H7 (cell line): Measurements from ENCODE around the gene SLC2A8. TPM values are rescaled to one million over a fixed set of nuclear protein-coding genes. Genes with fewer than 3 reads are reported as not detected.

Source experiments
- DNase-seq: peaks from one replicate; pipeline ENCODE4 v3.0.0; 2012
- H3K27me3 ChIP-seq: 2 replicates; pipeline ENCODE4 v1.6.0; 2011; ENCODE audit warnings: mild to moderate bottlenecking, low read length; ENCODE audit not compliant: control insufficient read depth, insufficient read depth
- H3K36me3 ChIP-seq: replicated peaks from 2 replicates; pipeline ENCODE4 v1.5.1; 2011; ENCODE audit warnings: low read length; ENCODE audit not compliant: control insufficient read depth, insufficient read depth
- H3K4me3 ChIP-seq: 2 replicates; pipeline ENCODE4 v1.5.1; 2011; ENCODE audit warnings: low read depth, mild to moderate bottlenecking, control low read depth, low read length, moderate library complexity; ENCODE audit not compliant: insufficient read depth
- total RNA-seq: library from RNA; depleted of rRNA; stranded (reverse); fragments of >200 nt; shearing (Covaris generic); gene quantifications from 2 replicates; pipeline ENCODE4 v1.2.3, GENCODE V29; 2014

SLC2A8 gene
- total RNA-seq, 1 experiment from 2014 or later = 23.3 TPM

DNA sequence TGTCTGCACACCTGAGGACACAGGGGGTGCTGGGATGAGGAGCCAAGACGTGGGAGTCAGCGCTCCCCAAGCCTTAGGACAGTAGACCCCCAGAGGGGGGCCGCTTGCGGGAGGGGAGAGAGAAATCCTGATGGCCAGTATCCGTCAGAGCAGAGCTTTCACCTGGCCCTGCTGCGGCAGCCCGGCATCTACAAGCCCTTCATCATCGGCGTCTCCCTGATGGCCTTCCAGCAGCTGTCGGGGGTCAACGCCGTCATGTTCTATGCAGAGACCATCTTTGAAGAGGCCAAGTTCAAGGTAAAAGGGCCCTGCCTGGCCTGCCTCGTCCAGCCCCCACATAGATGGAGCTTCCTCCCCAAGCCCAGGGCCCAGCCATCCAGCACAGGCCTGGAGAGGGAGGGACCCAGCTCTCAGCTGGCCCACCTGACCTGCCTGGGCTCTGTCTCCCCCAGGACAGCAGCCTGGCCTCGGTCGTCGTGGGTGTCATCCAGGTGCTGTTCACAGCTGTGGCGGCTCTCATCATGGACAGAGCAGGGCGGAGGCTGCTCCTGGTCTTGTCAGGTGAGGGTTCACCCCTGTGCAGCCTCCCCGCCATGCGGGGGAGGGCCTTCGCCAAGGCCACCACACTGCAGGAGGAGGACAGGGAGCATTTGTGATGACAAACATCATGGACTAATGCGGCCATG is 6.7 kb downstream of the SLC2A8 start:
- DNase-seq = no peak
- H3K4me3 ChIP-seq = no peak overlapping the region
- H3K27me3 ChIP-seq = no peaks in the 10 kb centered on the region
- peaks cover 6% of the 10 kb centered on the region for H3K36me3 ChIP-seq

DNA sequence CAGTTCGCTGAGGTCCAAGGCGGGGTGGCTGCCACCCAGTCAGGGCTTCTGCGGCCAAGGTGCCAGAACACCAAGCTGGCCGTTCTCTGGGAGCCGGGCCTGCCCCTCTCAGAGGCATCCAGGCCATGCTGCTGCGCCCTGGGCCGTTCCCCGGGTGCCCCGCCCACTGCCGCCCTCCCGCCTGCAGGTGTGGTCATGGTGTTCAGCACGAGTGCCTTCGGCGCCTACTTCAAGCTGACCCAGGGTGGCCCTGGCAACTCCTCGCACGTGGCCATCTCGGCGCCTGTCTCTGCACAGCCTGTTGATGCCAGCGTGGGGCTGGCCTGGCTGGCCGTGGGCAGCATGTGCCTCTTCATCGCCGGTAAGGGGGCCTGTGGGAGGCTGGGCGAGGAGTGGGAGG is 7.7 kb downstream of the SLC2A8 start:
- no peak for DNase-seq
- Histone ChIP-seq H3K4me3 (no peak overlapping the region), H3K27me3 (no peaks in the 10 kb centered on the region), H3K36me3 (peaks cover 6% of the 10 kb centered on the region)

DNA sequence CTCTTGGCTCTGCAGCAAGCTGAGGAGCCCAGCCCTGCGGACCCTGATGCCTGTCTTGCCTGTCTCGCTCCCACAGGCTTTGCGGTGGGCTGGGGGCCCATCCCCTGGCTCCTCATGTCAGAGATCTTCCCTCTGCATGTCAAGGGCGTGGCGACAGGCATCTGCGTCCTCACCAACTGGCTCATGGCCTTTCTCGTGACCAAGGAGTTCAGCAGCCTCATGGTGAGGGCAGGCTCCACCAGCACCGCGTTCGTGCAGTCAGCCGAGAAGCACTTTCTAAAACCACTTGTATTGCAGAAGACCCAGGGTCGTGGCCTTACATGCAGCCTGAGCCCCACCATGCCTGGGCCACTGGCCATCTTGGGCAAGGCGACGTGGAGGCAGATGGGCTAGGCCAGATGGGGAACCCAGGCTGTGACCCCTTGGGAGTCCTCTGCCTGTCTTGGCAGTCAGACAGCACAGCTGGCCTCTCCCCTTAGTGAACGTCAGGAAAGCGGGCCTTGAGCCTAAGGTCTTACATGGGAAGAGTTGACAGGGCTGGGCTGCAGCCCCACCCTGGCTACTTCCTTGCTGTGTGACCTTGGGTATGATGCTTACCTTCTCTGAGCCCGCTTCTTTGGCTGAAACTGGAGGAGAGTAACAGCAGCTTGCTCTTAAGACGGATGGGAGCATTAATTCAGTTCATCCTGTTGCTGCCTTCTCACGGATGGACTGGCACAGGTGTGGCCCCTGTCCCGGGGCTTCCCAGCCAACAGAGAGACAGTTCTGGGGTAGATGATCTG is 8.6 kb downstream of the SLC2A8 start:
- no peak for DNase-seq
- Histone ChIP-seq H3K4me3 (no peak overlapping the region), H3K36me3 (peaks cover 3% of the 10 kb centered on the region), H3K27me3 (no peaks in the 10 kb centered on the region)

DNA sequence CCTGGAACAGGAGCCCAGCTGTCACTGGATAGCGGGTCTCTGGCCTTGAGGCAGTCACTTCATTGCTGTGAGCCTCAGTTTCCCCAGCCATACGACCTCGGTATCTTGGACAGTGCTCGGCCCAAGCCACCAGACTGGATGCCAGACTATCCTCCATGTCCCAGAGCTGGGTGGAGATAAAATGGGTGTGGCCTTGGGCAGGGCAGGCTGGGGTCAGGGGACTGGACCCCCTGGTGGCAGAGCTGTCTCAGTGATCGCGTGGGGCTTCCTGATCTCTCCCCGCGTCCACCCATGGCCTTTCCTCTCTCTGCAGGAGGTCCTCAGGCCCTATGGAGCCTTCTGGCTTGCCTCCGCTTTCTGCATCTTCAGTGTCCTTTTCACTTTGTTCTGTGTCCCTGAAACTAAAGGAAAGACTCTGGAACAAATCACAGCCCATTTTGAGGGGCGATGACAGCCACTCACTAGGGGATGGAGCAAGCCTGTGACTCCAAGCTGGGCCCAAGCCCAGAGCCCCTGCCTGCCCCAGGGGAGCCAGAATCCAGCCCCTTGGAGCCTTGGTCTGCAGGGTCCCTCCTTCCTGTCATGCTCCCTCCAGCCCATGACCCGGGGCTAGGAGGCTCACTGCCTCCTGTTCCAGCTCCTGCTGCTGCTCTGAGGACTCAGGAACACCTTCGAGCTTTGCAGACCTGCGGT is 10.0 kb downstream of the SLC2A8 start:
- Histone ChIP-seq H3K27me3 (no peaks in the 10 kb centered on the region), H3K4me3 (no peak overlapping the region), H3K36me3 (peaks cover 3% of the 10 kb centered on the region)
- DNase-seq = no peak

DNA sequence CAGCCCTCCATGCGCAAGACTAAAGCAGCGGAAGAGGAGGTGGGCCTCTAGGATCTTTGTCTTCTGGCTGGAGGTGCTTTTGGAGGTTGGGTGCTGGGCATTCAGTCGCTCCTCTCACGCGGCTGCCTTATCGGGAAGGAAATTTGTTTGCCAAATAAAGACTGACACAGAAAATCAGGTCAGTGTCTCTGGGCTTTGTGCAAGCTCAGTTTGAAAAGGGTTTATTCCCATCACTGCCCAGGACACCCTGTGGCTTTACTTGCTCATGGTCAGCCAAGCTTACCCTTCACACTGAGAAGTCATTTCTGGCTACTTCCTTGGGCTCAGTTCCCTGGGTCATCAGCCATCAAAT is 10.5 kb downstream of the SLC2A8 start:
- H3K27me3 ChIP-seq = no peaks in the 10 kb centered on the region
- H3K4me3 ChIP-seq = no peak overlapping the region
- DNase-seq = no peak
- peaks cover 3% of the 10 kb centered on the region for H3K36me3 ChIP-seq

DNA sequence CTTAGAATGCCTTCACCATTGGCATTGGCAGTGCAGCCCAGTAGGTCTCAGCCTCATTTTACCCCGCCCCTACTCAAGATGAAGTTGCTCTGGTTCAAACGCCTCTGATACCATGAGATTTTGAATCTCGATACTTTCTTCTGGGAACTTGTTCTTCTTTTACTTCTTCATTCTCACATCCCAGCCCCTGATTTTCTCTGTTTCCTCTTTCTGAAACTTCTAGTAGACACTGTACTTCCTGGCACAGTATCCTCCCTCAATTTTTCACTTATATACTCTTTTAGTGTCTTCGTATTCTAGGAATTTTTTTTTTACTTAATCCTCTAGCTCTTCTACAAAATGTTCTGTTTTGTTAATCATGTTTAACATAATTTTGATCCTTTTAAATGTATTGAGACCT is 14.2 kb downstream of the SLC2A8 start:
- Histone ChIP-seq H3K27me3 (no peaks in the 10 kb centered on the region), H3K4me3 (no peak overlapping the region), H3K36me3 (no peaks in the 10 kb centered on the region)
- no peak for DNase-seq

DNA sequence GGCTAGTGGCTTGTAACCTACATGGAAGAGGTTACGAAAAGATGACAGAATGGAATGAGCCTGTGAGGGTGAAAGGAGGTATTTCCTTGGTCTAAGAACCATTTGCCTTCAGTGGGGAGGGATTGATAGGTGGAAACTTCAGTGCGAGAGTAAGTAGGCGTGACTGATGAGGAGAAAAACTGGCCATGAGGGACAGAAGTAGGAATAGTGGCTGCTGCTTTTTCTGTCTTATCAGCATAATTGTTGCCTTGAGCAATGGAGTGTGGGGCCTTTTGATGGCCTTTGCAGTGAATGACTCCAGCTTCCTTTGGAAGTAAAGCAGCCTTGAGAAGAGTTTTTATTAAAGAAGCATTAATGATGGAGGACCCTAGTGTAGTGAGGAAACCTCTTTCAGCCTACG is 18.2 kb downstream of the SLC2A8 start:
- H3K36me3 ChIP-seq = no peaks in the 10 kb centered on the region
- no peaks in the 10 kb centered on the region for H3K27me3 ChIP-seq
- no peak overlapping the region for H3K4me3 ChIP-seq
- no peak for DNase-seq

DNA sequence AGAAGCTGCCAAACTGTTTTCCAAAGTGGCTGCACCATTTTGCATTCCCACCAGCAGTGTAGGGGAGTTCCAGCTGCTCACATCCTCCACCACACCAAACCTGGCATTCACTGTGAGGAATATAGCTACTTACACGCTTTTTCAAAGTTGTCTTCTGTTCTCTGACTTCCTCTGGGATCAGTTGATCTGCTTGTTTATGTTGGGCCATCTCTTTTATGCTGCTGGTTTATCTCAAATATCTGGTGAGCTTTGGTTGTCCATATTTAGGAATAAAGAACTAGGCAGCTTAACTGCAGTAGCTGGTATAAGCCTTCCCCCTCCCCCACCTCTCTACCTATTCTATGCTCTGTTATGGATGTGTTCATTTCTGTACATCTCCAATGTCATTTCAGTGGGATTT is 18.7 kb downstream of the SLC2A8 start:
- H3K4me3 ChIP-seq = no peak overlapping the region
- no peaks in the 10 kb centered on the region for H3K27me3 ChIP-seq
- no peaks in the 10 kb centered on the region for H3K36me3 ChIP-seq
- no peak for DNase-seq

DNA sequence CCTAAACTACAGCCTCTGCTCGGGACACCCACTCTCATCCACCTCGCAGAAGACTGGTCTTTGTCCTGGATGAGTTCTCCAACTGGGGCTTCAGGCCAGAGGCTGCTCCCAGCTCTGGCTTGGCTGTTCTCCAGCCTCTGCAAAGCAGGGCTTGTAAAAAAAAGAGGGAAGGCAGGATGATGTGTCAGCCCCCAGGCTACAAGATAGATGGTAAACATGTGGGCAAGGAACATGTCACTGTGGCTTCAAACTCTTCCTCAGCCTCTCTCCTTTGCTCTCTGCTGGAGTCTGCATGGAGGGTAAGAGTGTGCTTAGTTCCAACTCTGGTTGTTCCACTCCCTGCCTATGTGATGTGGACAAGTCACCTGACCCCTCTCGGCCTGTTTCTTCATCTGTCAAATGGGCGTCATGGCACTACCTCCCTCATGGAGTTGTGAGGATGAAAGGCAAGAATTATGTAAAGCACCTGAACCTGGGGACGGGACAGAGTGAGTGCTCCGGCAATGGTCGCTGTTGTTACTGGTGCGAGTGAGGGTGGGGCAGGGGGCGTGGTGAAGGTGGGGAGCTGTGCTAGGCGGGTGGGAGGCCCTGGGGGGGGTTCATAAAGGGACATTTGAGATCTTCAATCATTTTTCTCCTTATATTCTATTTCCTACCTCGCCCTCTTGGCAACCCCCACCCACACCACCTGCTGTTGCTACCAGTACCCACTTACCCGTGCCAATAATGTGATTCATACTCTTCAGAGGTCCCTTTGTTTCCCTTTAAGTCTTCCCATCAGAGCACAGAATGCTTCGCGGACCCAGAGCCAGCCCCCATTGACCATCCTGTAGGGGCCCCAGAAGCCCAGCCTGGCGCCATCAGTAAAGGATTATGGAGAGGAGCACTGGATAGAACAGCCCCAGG is 20.4 kb downstream of the SLC2A8 start:
- no peaks in the 10 kb centered on the region for H3K36me3 ChIP-seq
- H3K27me3 ChIP-seq = no peaks in the 10 kb centered on the region
- H3K4me3 ChIP-seq = no peak overlapping the region; the same call in 1 of the 2 replicates
- no peak for DNase-seq

DNA sequence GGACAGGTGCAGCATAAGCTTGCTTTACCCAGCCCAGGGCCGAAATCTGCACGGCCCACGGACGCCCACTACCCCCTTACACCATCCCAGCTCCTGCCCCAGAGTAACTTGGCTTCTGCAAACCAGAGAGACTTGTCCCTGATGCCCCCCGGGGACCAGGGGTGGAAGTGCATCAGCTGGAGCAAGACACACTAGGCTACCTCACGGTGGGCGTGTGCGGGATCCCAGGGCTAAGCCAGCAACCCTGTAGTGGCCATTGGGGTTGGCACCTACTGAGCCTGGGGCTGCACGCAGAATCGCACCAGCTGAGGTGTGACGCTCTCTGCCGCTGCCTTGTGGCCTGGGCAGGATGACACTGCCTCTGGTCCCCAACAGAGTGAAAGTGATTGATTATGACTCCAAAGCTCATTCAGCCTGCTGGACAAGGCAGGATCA is 21.1 kb downstream of the SLC2A8 start:
- Histone ChIP-seq H3K36me3 (no peaks in the 10 kb centered on the region), H3K4me3 (no peak overlapping the region; the same call in 1 of the 2 replicates), H3K27me3 (no peaks in the 10 kb centered on the region)
- DNase-seq = peak; percentile 92

DNA sequence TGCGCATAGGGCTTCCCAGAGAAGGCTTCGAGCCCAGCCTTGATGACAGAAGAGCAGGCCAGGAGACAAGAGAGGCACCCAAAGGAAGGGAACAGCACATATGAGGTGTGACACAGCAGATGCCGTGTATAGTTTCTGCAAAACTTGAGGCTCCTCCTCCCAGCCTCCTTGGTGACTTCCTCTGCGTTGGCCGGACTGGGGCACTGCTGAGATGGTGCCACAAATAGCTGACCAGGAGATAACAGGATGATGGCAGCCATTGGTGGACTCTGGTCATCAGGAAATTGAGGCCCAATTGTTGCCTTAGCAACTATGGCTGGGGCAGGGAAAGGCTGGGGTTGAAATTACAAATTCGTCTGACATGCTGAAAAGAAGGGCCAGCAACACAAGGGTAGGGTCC is 22.4 kb downstream of the SLC2A8 start:
- Histone ChIP-seq H3K36me3 (no peaks in the 10 kb centered on the region), H3K4me3 (no peak overlapping the region), H3K27me3 (no peaks in the 10 kb centered on the region)
- no peak for DNase-seq

DNA sequence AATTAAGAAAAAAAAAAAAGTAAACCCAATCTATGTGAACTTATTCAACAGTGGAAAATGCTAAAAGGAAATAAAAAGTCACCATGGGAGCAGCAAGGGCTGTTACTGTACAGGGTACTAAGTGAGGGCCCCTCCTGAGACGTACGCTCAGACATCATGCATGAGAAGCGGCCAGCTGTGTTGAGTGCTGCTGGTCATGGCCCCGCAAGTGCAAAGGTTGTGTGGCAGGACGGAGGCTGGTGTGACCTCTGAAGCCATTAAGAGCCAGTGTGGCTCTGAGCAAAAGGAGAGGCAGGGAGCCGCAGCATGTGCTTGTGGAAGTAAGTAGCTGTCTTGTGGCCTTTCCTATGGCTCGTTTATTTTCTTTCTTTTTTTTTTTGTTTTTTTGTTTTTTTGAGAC is 24.1 kb downstream of the SLC2A8 start:
- no peak for DNase-seq
- H3K4me3 ChIP-seq = no peak overlapping the region
- no peaks in the 10 kb centered on the region for H3K36me3 ChIP-seq
- no peaks in the 10 kb centered on the region for H3K27me3 ChIP-seq

DNA sequence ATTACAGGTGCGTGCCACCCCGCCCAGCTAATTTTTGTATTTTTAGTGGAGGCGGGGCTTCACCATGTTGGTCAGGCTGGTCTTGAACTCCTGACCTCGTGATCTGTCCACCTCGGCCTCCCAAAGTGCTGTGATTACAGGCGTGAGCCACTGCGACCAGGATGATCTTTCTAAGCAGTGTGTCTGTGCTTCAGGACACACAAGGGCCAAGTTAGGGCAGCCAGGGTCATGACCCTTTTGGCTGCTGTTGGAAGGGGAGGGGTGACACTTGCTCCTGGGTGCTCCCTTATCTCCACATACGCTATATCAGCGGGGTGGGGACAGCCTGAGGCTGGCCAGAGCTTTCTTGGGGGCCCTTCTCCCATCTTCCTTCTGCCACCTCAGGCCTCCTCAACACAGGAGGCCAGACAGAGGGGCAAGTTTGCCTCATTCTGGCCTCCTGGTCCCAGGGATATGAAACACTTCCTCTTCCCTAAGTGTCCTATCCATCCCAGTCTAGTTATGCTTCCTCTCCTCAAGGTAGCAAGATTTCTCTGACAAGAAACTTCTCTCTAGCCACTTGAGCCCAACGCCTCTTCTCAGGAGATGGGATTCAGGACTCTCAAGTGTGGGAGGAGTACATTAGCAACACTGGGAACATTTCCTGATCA is 25.3 kb downstream of the SLC2A8 start:
- Histone ChIP-seq H3K27me3 (no peaks in the 10 kb centered on the region), H3K4me3 (no peak overlapping the region), H3K36me3 (no peaks in the 10 kb centered on the region)
- DNase-seq = peak; percentile 4

DNA sequence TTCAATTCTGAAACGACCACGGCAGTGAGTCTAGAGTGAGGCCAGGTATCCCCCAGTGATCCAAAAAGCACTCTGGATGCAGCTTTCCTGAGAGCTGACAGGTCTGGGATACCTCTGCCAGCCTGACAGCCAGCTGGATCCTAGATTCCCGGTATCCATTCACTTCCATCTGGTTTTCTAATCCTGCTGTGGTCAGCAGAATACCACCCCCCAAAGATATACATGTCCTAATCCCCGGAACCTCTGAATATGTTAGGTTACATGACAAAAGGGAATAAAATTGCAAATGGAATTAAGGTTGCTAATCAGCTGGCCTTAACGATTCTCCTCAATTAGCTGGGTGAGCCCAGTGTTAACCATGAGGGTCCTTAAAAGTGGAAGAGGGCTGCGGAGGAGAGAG is 25.8 kb downstream of the SLC2A8 start:
- peak overlapping the region; percentile 87; the same call in 1 of the 2 replicates for H3K4me3 ChIP-seq
- DNase-seq = peak; percentile 25

More for the DNA sequence above, 25.8 kb downstream of the SLC2A8 start:
- no peaks in the 10 kb centered on the region for H3K27me3 ChIP-seq
- no peaks in the 10 kb centered on the region for H3K36me3 ChIP-seq
